Caki2 (cell line): ENCODE data around the gene PARD3B. TPM values are rescaled to one million over a fixed set of nuclear protein-coding genes. Genes with fewer than 3 reads are reported as not detected.

Source experiments
- DNase-seq: peaks from one replicate; pipeline ENCODE4 v3.0.0-alpha.2; 2015; ENCODE audit warnings: low read depth
- in situ Hi-C: cut with HindIII; loops from 2 replicates; pipeline ENCODE4 v1.10.0; 2016; ENCODE audit warnings: low sequenced_read_pairs, low pct_unique_long_range_greater_than_20kb, mixed read lengths
- total RNA-seq: library from RNA; depleted of rRNA; stranded (reverse); fragments of >200 nt; shearing (Covaris generic); gene quantifications from 2 replicates; pipeline ENCODE4 v1.2.3, GENCODE V29; 2014; ENCODE audit warnings: low replicate concordance

PARD3B gene
- total RNA-seq, 1 experiment from 2014 or later: 3.8 TPM

DNA sequence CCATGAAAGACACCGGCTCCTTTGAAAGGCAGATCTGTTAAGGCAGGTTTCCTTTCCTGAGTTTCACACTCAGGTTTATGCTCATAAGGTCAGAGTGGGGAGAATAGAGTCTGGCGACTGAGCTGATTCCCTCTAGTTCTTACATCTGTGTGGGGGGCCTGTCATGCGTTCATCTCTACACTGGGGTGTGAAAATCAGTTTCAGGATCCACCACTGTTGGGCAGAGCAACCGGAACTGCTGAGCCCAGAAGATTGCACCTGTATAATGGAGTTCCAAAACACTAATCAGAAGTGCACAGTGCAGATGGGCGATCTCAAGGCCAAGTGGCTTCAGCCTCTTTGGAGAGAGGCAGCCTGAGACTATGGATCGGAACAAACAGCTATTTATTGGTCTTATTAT lies 955.7 kb downstream of the PARD3B start:
- no peak for DNase-seq
- in situ Hi-C loops: no loop called here

DNA sequence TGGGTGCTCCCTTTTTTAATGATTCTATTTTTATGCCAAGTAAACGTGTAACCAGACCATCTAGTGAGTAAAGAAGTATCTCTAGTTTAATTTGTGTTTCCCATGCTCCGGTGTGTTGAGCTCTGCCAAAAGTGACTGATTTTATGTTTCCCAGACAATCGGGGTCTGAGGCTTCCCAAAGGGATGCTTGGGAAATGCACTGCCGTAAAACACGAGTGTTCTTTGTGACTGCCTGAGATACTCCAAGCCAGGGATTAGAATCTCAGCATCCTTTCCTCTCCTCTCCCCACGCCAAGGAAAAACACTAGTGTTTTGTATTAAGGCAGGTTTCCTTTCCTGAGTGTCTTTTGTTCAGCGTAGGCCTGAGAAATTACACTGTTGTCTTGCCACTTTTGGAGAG lies 956.6 kb downstream of the PARD3B start:
- in situ Hi-C loops: no loop called here
- no peak for DNase-seq

DNA sequence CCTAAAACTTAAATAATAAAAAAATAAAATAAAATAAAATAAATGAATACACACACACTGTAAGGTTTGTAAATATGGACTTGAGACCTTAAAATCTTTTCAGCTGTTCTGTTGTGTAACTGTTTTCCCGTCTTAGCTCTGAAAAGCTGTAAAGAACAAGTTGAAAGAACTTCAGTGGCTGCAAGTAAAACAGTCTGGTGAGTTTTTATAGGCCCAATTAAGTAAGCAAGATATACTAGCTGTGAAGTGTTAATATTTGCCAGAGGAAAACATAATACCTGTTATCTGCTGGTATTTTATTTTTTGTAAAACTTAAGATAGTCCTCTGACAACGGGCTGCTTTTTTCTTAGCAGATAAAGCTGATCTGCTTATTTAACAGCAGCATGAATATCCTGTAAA lies 960.1 kb downstream of the PARD3B start:
- in situ Hi-C loops: no loop called here

GRCh38 chr2:205509655-205510054 lies 964.4 kb downstream of the PARD3B start:
- no peak for DNase-seq
- in situ Hi-C loops: no loop called here

More for the DNA sequence above, 960.1 kb downstream of the PARD3B start:
- no peak for DNase-seq

GRCh38 chr2:205510345-205510744 lies 965.1 kb downstream of the PARD3B start:
- no peak for DNase-seq
- in situ Hi-C loops: no loop called here

DNA sequence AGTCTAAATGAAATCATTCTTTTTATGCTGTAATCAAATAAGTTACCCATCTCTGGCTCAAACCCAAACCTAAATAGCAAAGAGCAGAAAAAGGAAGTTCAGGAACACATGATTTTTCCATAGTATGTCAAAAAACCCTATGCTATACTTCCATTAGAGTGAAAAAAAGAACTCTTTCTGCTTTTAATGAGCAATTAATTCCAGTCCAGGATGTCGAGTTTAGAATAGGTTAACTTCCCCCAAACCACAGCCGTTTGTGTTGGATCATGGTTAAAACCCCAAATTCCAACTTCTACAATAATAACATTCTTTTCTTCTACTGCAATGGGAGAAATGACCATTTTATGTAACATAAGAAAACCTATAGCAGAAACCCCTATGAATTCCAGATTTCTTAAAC lies 965.9 kb downstream of the PARD3B start:
- DNase-seq: no peak
- in situ Hi-C loops: no loop called here

- in situ Hi-C loops: no loop called here
- no peak for DNase-seq
Measured at GRCh38 chr2:205511641-205512040, 966.4 kb downstream of the PARD3B start.

GRCh38 chr2:205520311-205520710 lies 975.0 kb downstream of the PARD3B start:
- in situ Hi-C loops: no loop called here

DNA sequence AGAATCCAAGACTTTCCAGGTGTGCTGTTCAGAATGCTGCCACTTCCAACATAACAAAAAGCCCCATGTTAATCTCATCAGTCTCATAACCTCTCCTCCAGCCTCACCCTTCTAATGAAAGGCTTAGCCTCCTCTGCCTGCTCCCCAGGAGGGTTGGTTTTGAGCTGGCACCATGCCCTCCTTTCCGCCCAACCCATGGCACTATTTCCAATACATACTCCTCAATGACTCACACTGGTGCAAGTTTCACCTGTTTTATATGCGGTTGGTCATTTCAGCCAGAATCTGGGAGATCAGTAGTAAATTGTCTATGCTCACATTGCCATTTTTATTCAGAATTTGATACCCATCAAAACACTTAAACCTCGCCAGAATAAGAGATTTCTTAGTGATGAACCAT lies 979.4 kb downstream of the PARD3B start:
- in situ Hi-C loops: no loop called here
- no peak for DNase-seq

More at GRCh38 chr2:205520311-205520710, 975.0 kb downstream of the PARD3B start:
- no peak for DNase-seq

DNA sequence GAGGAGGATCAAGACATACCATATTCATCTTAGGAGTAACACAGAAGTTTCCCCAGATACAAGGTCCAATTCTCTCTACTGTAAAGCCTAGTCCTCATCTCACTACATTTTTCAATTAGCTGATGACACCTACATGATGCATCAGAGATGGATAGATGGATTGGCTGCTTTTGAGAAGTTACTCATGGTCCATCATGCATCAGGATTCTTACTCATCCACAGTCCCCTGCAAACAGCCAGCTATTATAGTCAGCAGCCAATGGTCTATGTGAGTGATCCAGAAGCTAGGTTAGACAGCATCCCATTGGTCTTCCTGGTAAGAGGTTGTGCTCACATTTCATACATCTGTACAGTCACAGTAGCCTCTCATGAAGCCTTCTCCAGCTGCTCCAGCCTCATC lies 982.5 kb downstream of the PARD3B start:
- DNase-seq: no peak
- in situ Hi-C loops: no loop called here

GRCh38 chr2:205531072-205531471 lies 985.8 kb downstream of the PARD3B start:
- no peak for DNase-seq
- in situ Hi-C loops: no loop called here

- no peak for DNase-seq
- in situ Hi-C loops: no loop called here
Measured at GRCh38 chr2:205531489-205532148, 986.3 kb downstream of the PARD3B start.

- DNase-seq: no peak
- in situ Hi-C loops: no loop called here
Measured at GRCh38 chr2:205535001-205535400, 989.7 kb downstream of the PARD3B start.

GRCh38 chr2:205539603-205540002 lies 994.3 kb downstream of the PARD3B start:
- in situ Hi-C loops: no loop called here
- no peak for DNase-seq

DNA sequence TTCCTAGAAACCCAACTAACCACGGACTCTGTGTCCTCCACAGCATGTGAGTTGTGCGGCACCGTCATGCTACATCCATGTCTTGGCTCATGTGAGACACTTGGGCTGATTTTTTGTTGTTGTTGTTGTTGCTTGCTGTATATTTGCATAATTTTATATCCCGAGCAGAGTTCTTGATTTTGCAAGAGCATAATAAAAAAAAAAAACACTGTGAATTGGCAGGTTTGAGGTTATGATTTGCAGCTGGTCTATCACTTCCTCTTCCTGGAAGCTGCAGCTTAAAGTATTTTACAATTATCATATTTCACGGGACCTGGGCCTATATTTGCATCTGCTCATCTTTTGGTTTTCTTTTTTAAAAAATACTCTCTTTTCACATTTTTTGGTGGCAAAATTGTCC lies 994.8 kb downstream of the PARD3B start:
- DNase-seq: no peak
- in situ Hi-C loops: no loop called here

DNA sequence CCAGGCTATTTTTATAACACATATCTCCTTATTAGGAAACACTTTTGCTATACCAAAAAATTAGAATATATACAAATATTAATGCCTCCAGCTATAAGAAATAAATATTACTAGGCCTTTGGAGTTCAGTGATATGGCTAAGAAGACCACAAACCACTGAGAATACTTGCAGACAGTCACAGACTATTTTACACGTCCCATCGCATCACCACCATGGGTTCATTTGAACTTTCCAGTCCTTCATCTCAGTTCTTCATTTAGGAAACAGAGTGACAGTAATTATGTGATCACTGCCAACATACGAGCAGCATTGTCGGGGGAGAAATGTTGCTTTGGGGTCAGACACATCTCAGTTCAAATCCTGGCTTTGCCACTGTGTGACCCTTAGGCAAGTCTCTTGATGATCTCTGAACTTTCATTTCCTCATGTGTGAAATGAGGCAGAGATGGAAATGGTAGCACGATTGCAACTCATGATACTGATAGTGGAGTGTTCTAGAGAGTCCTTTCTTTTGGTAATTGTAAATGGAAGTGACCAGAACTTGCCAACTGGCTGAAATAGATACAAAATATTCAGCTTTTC lies 998.1 kb downstream of the PARD3B start:
- DNase-seq: no peak
- in situ Hi-C loops: no loop called here

DNA sequence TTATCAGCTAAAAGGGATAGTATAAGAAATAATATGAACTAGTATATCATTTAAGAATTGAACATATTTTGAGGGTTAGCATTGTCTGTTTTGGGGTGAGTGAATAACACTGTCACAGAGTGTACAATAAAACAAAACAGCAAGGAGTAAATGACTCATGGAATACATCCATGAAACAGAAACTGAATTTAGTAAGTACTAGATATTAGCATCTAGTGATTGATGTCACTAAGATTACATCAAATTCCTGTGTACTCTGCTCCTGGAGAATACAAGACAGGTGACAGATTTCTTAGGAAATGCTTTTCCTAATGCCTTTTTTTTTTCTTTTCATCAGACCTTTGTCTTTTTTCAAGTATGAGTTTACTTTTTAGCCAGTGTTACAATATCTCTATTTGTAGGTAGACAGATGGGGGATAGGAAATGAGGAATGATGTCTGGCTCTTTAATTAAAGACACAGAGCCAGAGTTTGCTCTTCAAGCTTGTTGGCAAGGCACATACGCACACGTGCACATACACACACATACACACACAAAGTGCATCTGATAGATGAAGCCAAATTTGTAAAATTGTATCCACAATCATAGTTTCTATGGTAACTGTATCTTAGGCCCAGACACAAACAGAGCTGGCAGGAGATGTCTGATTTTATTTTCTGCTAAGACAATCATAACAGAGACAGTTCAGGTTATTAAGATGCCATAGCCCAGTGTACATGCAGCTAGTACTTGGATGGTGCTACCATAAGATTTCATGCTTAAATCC lies 998.8 kb downstream of the PARD3B start:
- DNase-seq: no peak
- in situ Hi-C loops: no loop called here

- in situ Hi-C loops: no loop called here
- no peak for DNase-seq
Measured at GRCh38 chr2:205545971-205546816, 1000.9 kb downstream of the PARD3B start.
